H9 (cell line): ENCODE measurements around the gene GTF3C1. TPM values are rescaled to one million over a fixed set of nuclear protein-coding genes. Genes with fewer than 3 reads are reported as not detected.

Experiments used
- DNase-seq: peaks from one replicate; pipeline ENCODE4 v3.0.0-alpha.2; 2017
- H2AFZ ChIP-seq: one replicate; pipeline ENCODE4 v1.6.1; 2013; ENCODE audit warnings: mild to moderate bottlenecking, low read length, control low read depth, moderate library complexity
- H2AK5ac ChIP-seq: 2 replicates; pipeline ENCODE4 v1.6.1; 2013; ENCODE audit warnings: low read length, control low read depth, mixed read lengths; ENCODE audit not compliant: insufficient read length
- H2BK120ac ChIP-seq: one replicate; pipeline ENCODE4 v1.6.1; 2013; ENCODE audit warnings: low read depth, mild to moderate bottlenecking, low read length, control low read depth, inconsistent platforms; ENCODE audit not compliant: poor library complexity, severe bottlenecking
- H2BK12ac ChIP-seq: 2 replicates; pipeline ENCODE4 v1.6.1; 2013; ENCODE audit warnings: low read length, control low read depth, mixed read lengths, low read depth; ENCODE audit not compliant: insufficient read length
- H2BK15ac ChIP-seq: 2 replicates; pipeline ENCODE4 v1.6.1; 2013; ENCODE audit warnings: low read depth, low read length, control low read depth
- H2BK20ac ChIP-seq: one replicate; pipeline ENCODE4 v1.6.1; 2013; ENCODE audit warnings: low read depth, mild to moderate bottlenecking, low read length, control low read depth, inconsistent platforms; ENCODE audit not compliant: poor library complexity, severe bottlenecking
- H2BK5ac ChIP-seq: 2 replicates; pipeline ENCODE4 v1.6.1; 2013; ENCODE audit warnings: low read length, control low read depth, mixed read lengths; ENCODE audit not compliant: insufficient read length
- H3K14ac ChIP-seq: 2 replicates; pipeline ENCODE4 v1.6.1; 2013; ENCODE audit warnings: low read length, control low read depth; ENCODE audit not compliant: insufficient read depth
- H3K18ac ChIP-seq: 2 replicates; pipeline ENCODE4 v1.6.1; 2013; ENCODE audit warnings: low read depth, mild to moderate bottlenecking, mixed read lengths, low read length, control low read depth; ENCODE audit not compliant: insufficient read length
- H3K23ac ChIP-seq: 2 replicates; pipeline ENCODE4 v1.6.1; 2013; ENCODE audit warnings: low read length, control low read depth, mixed read lengths, low read depth; ENCODE audit not compliant: insufficient read length
- H3K23me2 ChIP-seq: 2 replicates; pipeline ENCODE4 v1.6.1; 2013; ENCODE audit warnings: low read depth, mild to moderate bottlenecking, mixed read lengths, low read length, control low read depth; ENCODE audit not compliant: insufficient read length, poor library complexity, severe bottlenecking
- H3K27ac ChIP-seq: 2 replicates; pipeline ENCODE4 v1.5.1; 2013; ENCODE audit warnings: low read length, control low read depth, mixed read lengths, low read depth; ENCODE audit not compliant: insufficient read length
- H3K27me3 ChIP-seq: 2 replicates; pipeline ENCODE4 v1.6.1; 2013; ENCODE audit warnings: low read length, control low read depth, inconsistent platforms; ENCODE audit not compliant: insufficient read depth
- H3K4ac ChIP-seq: 2 replicates; pipeline ENCODE4 v1.6.1; 2013; ENCODE audit warnings: low read depth, mild to moderate bottlenecking, control low read depth, inconsistent platforms, low read length, moderate library complexity
- H3K4me1 ChIP-seq: 2 replicates; pipeline ENCODE4 v1.6.1; 2013; ENCODE audit warnings: low read length, control low read depth, inconsistent platforms; ENCODE audit not compliant: insufficient read depth
- H3K4me2 ChIP-seq: 2 replicates; pipeline ENCODE4 v1.6.1; 2013; ENCODE audit warnings: low read length, control low read depth, mixed read lengths; ENCODE audit not compliant: insufficient read length, insufficient read depth
- H3K56ac ChIP-seq: 2 replicates; pipeline ENCODE4 v1.6.1; 2013; ENCODE audit warnings: low read depth, mild to moderate bottlenecking, mixed read lengths, low read length, control low read depth; ENCODE audit not compliant: insufficient read length
- H3K79me1 ChIP-seq: 2 replicates; pipeline ENCODE4 v1.6.1; 2013; ENCODE audit warnings: low read depth, mild to moderate bottlenecking, moderate library complexity, low read length, control low read depth, inconsistent platforms; ENCODE audit not compliant: insufficient read depth, poor library complexity, severe bottlenecking
- H3K79me2 ChIP-seq: 2 replicates; pipeline ENCODE4 v1.6.1; 2013; ENCODE audit warnings: low read length, control low read depth, inconsistent platforms; ENCODE audit not compliant: insufficient read depth
- H3K9ac ChIP-seq: 2 replicates; pipeline ENCODE4 v1.6.1; 2013; ENCODE audit warnings: low read length, control low read depth, mixed read lengths; ENCODE audit not compliant: insufficient read length; ENCODE audit errors: extremely low read depth
- H3K9me3 ChIP-seq: one replicate; pipeline ENCODE4 v1.6.1; 2013; ENCODE audit warnings: low read depth, low read length, inconsistent platforms; ENCODE audit not compliant: control insufficient read depth
- H3T11ph ChIP-seq: one replicate; pipeline ENCODE4 v1.6.1; 2013; ENCODE audit warnings: mild to moderate bottlenecking, low read length, control low read depth, inconsistent platforms
- H4K20me1 ChIP-seq: one replicate; pipeline ENCODE4 v1.6.1; 2013; ENCODE audit not compliant: control insufficient read depth, insufficient read length, insufficient read depth
- H4K5ac ChIP-seq: 2 replicates; pipeline ENCODE4 v1.6.1; 2013; ENCODE audit warnings: low read depth, mild to moderate bottlenecking, mixed read lengths, low read length, control low read depth; ENCODE audit not compliant: insufficient read length
- H4K8ac ChIP-seq: replicated peaks from 2 replicates; pipeline ENCODE4 v1.6.1; 2013; ENCODE audit warnings: low read length, control low read depth, mixed read lengths, low read depth; ENCODE audit not compliant: insufficient read length
- H4K91ac ChIP-seq: 2 replicates; pipeline ENCODE4 v1.6.1; 2013; ENCODE audit warnings: low read depth, mild to moderate bottlenecking, moderate library complexity, mixed read lengths, low read length, control low read depth; ENCODE audit not compliant: insufficient read length
- H3K27ac Mint-ChIP-seq, 3 experiments: 2 replicates in 2 of 3; 3 replicates in 1 of 3; pipeline ENCODE4 v1.8.0; 2020 to 2021; ENCODE audit warnings: mixed read lengths in 3 of 3, mild to moderate bottlenecking in 1 of 3, moderate library complexity in 1 of 3
- H3K27me3 Mint-ChIP-seq: 2 replicates; pipeline ENCODE4 v1.8.0; 2021; ENCODE audit warnings: low read depth, mild to moderate bottlenecking, moderate library complexity, mixed read lengths
- H3K36me3 Mint-ChIP-seq, 3 experiments: 2 replicates in 2 of 3; 3 replicates in 1 of 3; pipeline ENCODE4 v1.8.0; 2020 to 2021; ENCODE audit warnings: low read depth in 3 of 3, mixed read lengths in 3 of 3; ENCODE audit not compliant: insufficient read depth in 1 of 3
- H3K4me1 Mint-ChIP-seq, 2 experiments: 2 replicates each; pipeline ENCODE4 v1.8.0; 2020; ENCODE audit warnings: mixed read lengths in 2 of 2
- H3K4me3 Mint-ChIP-seq, 2 experiments: 2 replicates in 1 of 2; 3 replicates in 1 of 2; pipeline ENCODE4 v1.8.0; 2020 to 2021; ENCODE audit warnings: mild to moderate bottlenecking in 2 of 2, mixed read lengths in 2 of 2, moderate library complexity in 1 of 2
- H3K9me3 Mint-ChIP-seq, 2 experiments: 2 replicates in 1 of 2; 3 replicates in 1 of 2; pipeline ENCODE4 v1.8.0; 2020; ENCODE audit warnings: mild to moderate bottlenecking in 2 of 2, mixed read lengths in 2 of 2, moderate library complexity in 1 of 2
- WGBS: extraction: QIAGEN DNeasy Blood & Tissue Kit; methylation state at CpG from one replicate; pipeline ENCODE4 v1.1.7; 2013; ENCODE audit warnings: missing lambda C conversion rate, low lambda C conversion rate, mixed read lengths; ENCODE audit not compliant: insufficient read length; ENCODE audit errors: extremely low coverage; 5-methylcytosine and 5-hydroxymethylcytosine counted together
- total RNA-seq: library from RNA; stranded (reverse); gene quantifications from 2 replicates; pipeline ENCODE4 v1.2.1, GENCODE V29; 2021
- TF ChIP-seq, protein P1 (sequence below): fragments of 200-600 bp; sonication (generic); conservative IDR thresholded peaks from 3 replicates; pipeline ENCODE4 v1.8.0; 2021; ENCODE audit warnings: antibody characterized with exemption, mild to moderate bottlenecking

GTF3C1 gene
- total RNA-seq, 1 experiment from 2014 or later: 113 TPM

- H3K9ac ChIP-seq: no peak overlapping the region
- Mint-ChIP-seq H3K4me3 (no peak overlapping the region), H3K4me1 (no peaks in the 10 kb centered on the region), H3K27me3 (no peaks in the 10 kb centered on the region; the same call in 1 of the 2 replicates), H3K9me3 (no peaks in the 10 kb centered on the region; a peak in 1 of 5 replicates), H3K36me3 (peaks cover 45 to 93% (median 92%) of the 10 kb centered on the region in 3 experiments; a peak in 6 of 7 replicates), H3K27ac (no peak overlapping the region)
- H3K4me2 ChIP-seq: no peak overlapping the region
- no peaks in the 10 kb centered on the region for H3K27me3 ChIP-seq
- H3K4me1 ChIP-seq: no peaks in the 10 kb centered on the region
- no CpG with 5 or more reads among the region's 6 CpGs for WGBS
- no peak overlapping the region for H3K56ac ChIP-seq
- no peak overlapping the region for H3K23ac ChIP-seq
- H3K79me1 ChIP-seq: no peaks in the 10 kb centered on the region
- H4K91ac ChIP-seq: no peak overlapping the region
- H2AFZ ChIP-seq: no peak overlapping the region
- no peak overlapping the region for H2BK15ac ChIP-seq
- no peak overlapping the region for H3K14ac ChIP-seq
- H3K4ac ChIP-seq: no peak overlapping the region
- H3K27ac ChIP-seq: no peak overlapping the region
- H2AK5ac ChIP-seq: no peak overlapping the region
- no peak overlapping the region for H4K8ac ChIP-seq
- no peaks in the 10 kb centered on the region for H3K23me2 ChIP-seq
- H2BK5ac ChIP-seq: no peak overlapping the region
- H2BK20ac ChIP-seq: no peak overlapping the region
- no peak overlapping the region for H2BK120ac ChIP-seq
- H3K18ac ChIP-seq: no peak overlapping the region
- H3K79me2 ChIP-seq: no peaks in the 10 kb centered on the region
- no peaks in the 10 kb centered on the region for H4K20me1 ChIP-seq
- H3T11ph ChIP-seq: no peak overlapping the region
- H3K9me3 ChIP-seq: no peaks in the 10 kb centered on the region
- H2BK12ac ChIP-seq: no peak overlapping the region
- DNase-seq: no peak
- H4K5ac ChIP-seq: no peak overlapping the region
- TF ChIP-seq, protein P1, sequence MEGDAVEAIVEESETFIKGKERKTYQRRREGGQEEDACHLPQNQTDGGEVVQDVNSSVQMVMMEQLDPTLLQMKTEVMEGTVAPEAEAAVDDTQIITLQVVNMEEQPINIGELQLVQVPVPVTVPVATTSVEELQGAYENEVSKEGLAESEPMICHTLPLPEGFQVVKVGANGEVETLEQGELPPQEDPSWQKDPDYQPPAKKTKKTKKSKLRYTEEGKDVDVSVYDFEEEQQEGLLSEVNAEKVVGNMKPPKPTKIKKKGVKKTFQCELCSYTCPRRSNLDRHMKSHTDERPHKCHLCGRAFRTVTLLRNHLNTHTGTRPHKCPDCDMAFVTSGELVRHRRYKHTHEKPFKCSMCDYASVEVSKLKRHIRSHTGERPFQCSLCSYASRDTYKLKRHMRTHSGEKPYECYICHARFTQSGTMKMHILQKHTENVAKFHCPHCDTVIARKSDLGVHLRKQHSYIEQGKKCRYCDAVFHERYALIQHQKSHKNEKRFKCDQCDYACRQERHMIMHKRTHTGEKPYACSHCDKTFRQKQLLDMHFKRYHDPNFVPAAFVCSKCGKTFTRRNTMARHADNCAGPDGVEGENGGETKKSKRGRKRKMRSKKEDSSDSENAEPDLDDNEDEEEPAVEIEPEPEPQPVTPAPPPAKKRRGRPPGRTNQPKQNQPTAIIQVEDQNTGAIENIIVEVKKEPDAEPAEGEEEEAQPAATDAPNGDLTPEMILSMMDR: no peak
These were observed 19.8 kb downstream of the GTF3C1 start for GRCh38 chr16:27529962-27530361.
